B cell (primary cell): Measurements from ENCODE around the gene IDH3A. TPM values are rescaled to one million over a fixed set of nuclear protein-coding genes. Genes with fewer than 3 reads are reported as not detected.

Source experiments
- ATAC-seq: fragments of 200-7000 bp; cut with Tn5 transposase; one replicate; pipeline ENCODE4 v1.10.0; 2021; ENCODE audit warnings: low read depth, mild to moderate bottlenecking, moderate number of reproducible peaks, moderate library complexity
- CTCF ChIA-PET: fragments of 350-600 bp; sonication (Branson Sonifier 250); formaldehyde crosslinking; loops from one replicate; lab custom pipeline; 2021; ENCODE audit warnings: antibody characterized with exemption, inconsistent platforms; lab: Charles Lee
- POLR2A ChIA-PET: fragments of 350-600 bp; sonication (Branson Sonifier 250); formaldehyde crosslinking; loops from one replicate; lab custom pipeline; 2021; ENCODE audit warnings: antibody characterized with exemption; lab: Charles Lee
- DNase-seq: peaks from one replicate; pipeline ENCODE4 v3.0.0; 2013
- H2AFZ ChIP-seq: 2 replicates; pipeline ENCODE4 v1.6.1; 2012; ENCODE audit warnings: mild to moderate bottlenecking, low read depth, low read length; ENCODE audit not compliant: insufficient read depth, poor library complexity, severe bottlenecking
- H3K27ac ChIP-seq, 2 donors: 1 replicate in 1 of 2; 2 replicates in 1 of 2; pipeline ENCODE4 v1.5.1; 2012 to 2013; ENCODE audit warnings: low read length in 2 of 2, mild to moderate bottlenecking in 2 of 2, moderate library complexity in 1 of 2
- H3K27me3 ChIP-seq, 4 experiments: fragments of 200-600 bp in 1 of 4; sonication (generic) in 1 of 4; replicated peaks in 1 of 4; 1 replicate in 2 of 4; 2 replicates in 2 of 4; pipeline versions ENCODE4 v1.6.1 to v1.7.0; 2013 to 2016; ENCODE audit warnings: low read length in 3 of 4, mild to moderate bottlenecking in 2 of 4, mixed read lengths in 1 of 4, moderate library complexity in 1 of 4; ENCODE audit not compliant: insufficient read depth in 4 of 4, control insufficient read depth in 3 of 4; ENCODE audit errors: control extremely low read depth in 1 of 4
- H3K36me3 ChIP-seq, 2 experiments: replicated peaks in 1 of 2; 1 replicate in 1 of 2; 2 replicates in 1 of 2; pipeline versions ENCODE4 v1.6.1 to v1.7.1; 2013; ENCODE audit warnings: low read length in 1 of 2; ENCODE audit not compliant: insufficient read depth in 2 of 2, control insufficient read depth in 1 of 2; ENCODE audit errors: control extremely low read depth in 1 of 2, extremely low read depth in 1 of 2
- H3K4me1 ChIP-seq, 2 donors: fragments of 200-600 bp in 1 of 2; sonication (generic) in 1 of 2; 1 replicate in 1 of 2; 2 replicates in 1 of 2; pipeline versions ENCODE4 v1.5.1 to v1.6.1; 2013 to 2017; ENCODE audit warnings: low read length in 2 of 2; ENCODE audit not compliant: control insufficient read depth in 2 of 2, insufficient read depth in 2 of 2
- H3K4me2 ChIP-seq: replicated peaks from 2 replicates; pipeline ENCODE3; 2012; ENCODE audit warnings: mild to moderate bottlenecking, low read depth, low read length; ENCODE audit not compliant: poor library complexity, severe bottlenecking
- H3K4me3 ChIP-seq, 5 experiments: fragments of 200-600 bp in 1 of 5; sonication (generic) in 1 of 5; 1 replicate in 3 of 5; 2 replicates in 2 of 5; pipeline versions ENCODE4 v1.5.1 to v1.7.0; 2011 to 2016; ENCODE audit warnings: low read length in 4 of 5, mild to moderate bottlenecking in 4 of 5, low read depth in 2 of 5, control low read depth in 1 of 5, moderate library complexity in 1 of 5; ENCODE audit not compliant: insufficient read depth in 1 of 5; ENCODE audit errors: control extremely low read depth in 1 of 5, extremely low read depth in 1 of 5
- H3K79me2 ChIP-seq: fragments of 200-600 bp; sonication (generic); one replicate; pipeline ENCODE4 v1.6.0; 2016; ENCODE audit warnings: low read length; ENCODE audit not compliant: control insufficient read depth, insufficient read depth
- H3K9ac ChIP-seq: fragments of 200-600 bp; sonication (generic); 2 replicates; pipeline ENCODE4 v1.6.1; 2017; ENCODE audit warnings: mild to moderate bottlenecking, low read length, moderate library complexity
- H3K9me3 ChIP-seq, 3 donors: one replicate each; pipeline versions ENCODE4 v1.6.1 to v1.7.1; 2013; ENCODE audit warnings: low read length in 2 of 3; ENCODE audit not compliant: control insufficient read depth in 2 of 3, insufficient read depth in 1 of 3; ENCODE audit errors: control extremely low read depth in 1 of 3
- H4K20me1 ChIP-seq: 2 replicates; pipeline ENCODE4 v1.6.0; 2012; ENCODE audit warnings: mild to moderate bottlenecking, low read length; ENCODE audit not compliant: insufficient read depth, control insufficient read depth, poor library complexity, severe bottlenecking
- H3K27ac Mint-ChIP-seq: one replicate; pipeline ENCODE4 v1.8.0; 2021; ENCODE audit warnings: mixed read lengths
- H3K27me3 Mint-ChIP-seq: one replicate; pipeline ENCODE4 v1.8.0; 2021; ENCODE audit warnings: mixed read lengths
- H3K4me1 Mint-ChIP-seq: one replicate; pipeline ENCODE4 v1.8.0; 2021; ENCODE audit warnings: mixed read lengths
- H3K4me3 Mint-ChIP-seq: one replicate; pipeline ENCODE4 v1.8.0; 2021; ENCODE audit warnings: mixed read lengths
- H3K9me3 Mint-ChIP-seq: one replicate; pipeline ENCODE4 v1.8.0; 2022; ENCODE audit warnings: mixed read lengths; ENCODE audit not compliant: insufficient read depth
- EZH2 ChIP-seq: IDR thresholded peaks from 2 replicates; pipeline ENCODE4 v1.6.1; 2012; ENCODE audit warnings: borderline replicate concordance, low read depth, mild to moderate bottlenecking, moderate library complexity, low read length; ENCODE audit not compliant: insufficient read depth, poor library complexity, severe bottlenecking
- WGBS: methylation state at CpG from one replicate; pipeline ENCODE4 v1.1.5; 2013; ENCODE audit warnings: missing lambda C conversion rate; ENCODE audit not compliant: insufficient coverage; 5-methylcytosine and 5-hydroxymethylcytosine counted together
- intact Hi-C: fragments of 100-400 bp; cut with micrococcal nuclease; formaldehyde crosslinking; loops from one replicate; pipeline ENCODE4 v1.10.0; 2022
- polyA plus RNA-seq: library from polyadenylated mRNA; depleted of rRNA; stranded (reverse); fragments of >200 nt; gene quantifications from 2 replicates; pipeline ENCODE4 v1.2.3, GENCODE V29; 2012
- total RNA-seq, 2 donors: library from RNA; stranded (reverse); fragments of 120-200 nt in 1 of 2; gene quantifications; 1 replicate in 1 of 2; 2 replicates in 1 of 2; pipeline versions ENCODE4 v1.2.3 to v1.2.4, GENCODE V29; 2013 to 2022
- TF ChIP-seq, protein P1 (sequence below): fragments of 200-600 bp; IDR thresholded peaks from one replicate; pipeline ENCODE4 v1.8.0; 2022; ENCODE audit warnings: antibody characterized with exemption, mild to moderate bottlenecking

IDH3A gene
- total and polyA plus RNA-seq, 2 donors (not counting 1 experiment from before 2014, with no cell fraction given) = 39.7 to 71.7 TPM

DNA sequence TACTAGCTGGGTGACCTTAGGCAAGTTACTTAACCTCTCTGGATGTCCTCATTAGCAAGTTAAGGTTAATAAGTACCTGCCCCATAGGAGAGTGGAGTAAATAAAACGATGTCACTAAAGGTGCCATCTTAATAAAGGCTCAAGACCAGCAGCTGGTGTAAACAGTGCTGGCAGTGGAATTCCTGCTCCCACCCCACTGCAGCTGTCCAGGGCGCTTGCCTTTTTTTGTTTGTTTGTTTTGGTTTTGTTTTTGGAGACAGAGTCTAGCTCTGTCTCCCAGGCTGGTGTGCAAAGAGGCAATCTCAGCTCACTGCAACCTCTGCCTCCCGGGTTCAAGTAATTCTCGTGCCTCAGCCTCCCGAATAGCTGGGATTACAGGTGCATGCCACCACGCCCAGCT, 28.9 kb downstream of the IDH3A start:
- Histone ChIP-seq H3K9ac (no peak overlapping the region), H3K79me2 (no peaks in the 10 kb centered on the region), H3K4me3 (no peak overlapping the region), H3K36me3 (no peaks in the 10 kb centered on the region), H2AFZ (no peak overlapping the region), H3K27ac (no peak overlapping the region), H3K4me1 (peaks cover 23 to 24% of the 10 kb centered on the region in 2 donors), H3K4me2 (no peak overlapping the region), H3K9me3 (peaks cover 0 to 9% (median 0%) of the 10 kb centered on the region in 3 donors), H4K20me1 (no peaks in the 10 kb centered on the region), H3K27me3 (no peaks in the 10 kb centered on the region)
- Mint-ChIP-seq H3K4me1 (peaks cover 33% of the 10 kb centered on the region), H3K4me3 (no peak overlapping the region), H3K27ac (no peak overlapping the region), H3K27me3 (no peaks in the 10 kb centered on the region), H3K9me3 (no peaks in the 10 kb centered on the region)
- TF ChIP-seq, protein P1, sequence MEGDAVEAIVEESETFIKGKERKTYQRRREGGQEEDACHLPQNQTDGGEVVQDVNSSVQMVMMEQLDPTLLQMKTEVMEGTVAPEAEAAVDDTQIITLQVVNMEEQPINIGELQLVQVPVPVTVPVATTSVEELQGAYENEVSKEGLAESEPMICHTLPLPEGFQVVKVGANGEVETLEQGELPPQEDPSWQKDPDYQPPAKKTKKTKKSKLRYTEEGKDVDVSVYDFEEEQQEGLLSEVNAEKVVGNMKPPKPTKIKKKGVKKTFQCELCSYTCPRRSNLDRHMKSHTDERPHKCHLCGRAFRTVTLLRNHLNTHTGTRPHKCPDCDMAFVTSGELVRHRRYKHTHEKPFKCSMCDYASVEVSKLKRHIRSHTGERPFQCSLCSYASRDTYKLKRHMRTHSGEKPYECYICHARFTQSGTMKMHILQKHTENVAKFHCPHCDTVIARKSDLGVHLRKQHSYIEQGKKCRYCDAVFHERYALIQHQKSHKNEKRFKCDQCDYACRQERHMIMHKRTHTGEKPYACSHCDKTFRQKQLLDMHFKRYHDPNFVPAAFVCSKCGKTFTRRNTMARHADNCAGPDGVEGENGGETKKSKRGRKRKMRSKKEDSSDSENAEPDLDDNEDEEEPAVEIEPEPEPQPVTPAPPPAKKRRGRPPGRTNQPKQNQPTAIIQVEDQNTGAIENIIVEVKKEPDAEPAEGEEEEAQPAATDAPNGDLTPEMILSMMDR = no peak
- no peak for TF ChIP-seq EZH2
- no peak for DNase-seq
- ChIA-PET POLR2A (no interaction called here), CTCF (interaction anchor here (1.1 to 7.7 kb wide), 5 partner anchors 12 to 69 kb away, joined by 3 to 83 read pairs (median 5); partner anchors contain the start of gene IDH3A)
- ATAC-seq = no peak
- 98% methylated on average over 4 of the region's 6 CpGs for WGBS
- intact Hi-C loops = no loop called here

DNA sequence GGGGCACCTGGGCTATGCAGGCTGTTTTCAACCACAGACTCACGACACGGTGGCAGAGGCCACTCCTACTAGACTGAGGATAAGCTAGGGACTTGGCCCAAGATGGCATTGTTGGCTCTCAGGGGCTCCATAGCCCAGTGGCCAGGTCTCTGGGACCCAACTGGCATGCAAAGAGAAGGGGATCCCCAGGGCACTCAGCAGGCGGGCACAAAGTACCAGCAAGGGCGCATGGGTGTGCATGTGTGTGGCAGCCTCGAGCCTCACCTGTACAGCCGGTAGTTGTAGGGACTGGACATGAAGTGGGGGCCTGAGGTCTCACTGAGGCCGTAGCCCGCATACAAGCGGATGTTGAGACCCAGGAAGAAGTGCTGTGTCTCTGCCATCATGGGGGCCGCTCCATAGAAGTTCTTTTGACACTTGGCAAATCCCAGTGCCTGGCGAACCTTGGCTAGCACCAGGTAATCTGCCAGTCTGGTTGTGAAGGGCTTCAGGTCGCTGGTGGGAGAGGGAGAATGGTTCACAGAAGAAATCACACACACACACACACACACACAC, 30.2 kb downstream of the IDH3A start:
- CTCF ChIA-PET = interaction anchor here (1.9 to 7.7 kb wide), 2 partner anchors 16 to 71 kb away, joined by 6 to 83 read pairs; no protein-coding TSS in a partner anchor
- H3K27ac Mint-ChIP-seq = no peak overlapping the region
- peaks cover 20% of the 10 kb centered on the region for H3K4me1 Mint-ChIP-seq
- H3K9me3 Mint-ChIP-seq = no peaks in the 10 kb centered on the region
- Histone ChIP-seq H3K79me2 (no peaks in the 10 kb centered on the region), H3K4me2 (no peak overlapping the region), H4K20me1 (no peaks in the 10 kb centered on the region), H3K9ac (no peak overlapping the region), H3K36me3 (no peaks in the 10 kb centered on the region), H3K27me3 (no peaks in the 10 kb centered on the region), H2AFZ (no peak overlapping the region), H3K27ac (no peak overlapping the region), H3K4me1 (peaks cover 10 to 11% of the 10 kb centered on the region in 2 donors), H3K4me3 (no peak overlapping the region), H3K9me3 (no peaks in the 10 kb centered on the region)
- WGBS = 90% methylated on average over 9 of the region's 12 CpGs
- intact Hi-C loops = no loop called here
- DNase-seq = no peak
- POLR2A ChIA-PET = no interaction called here
- H3K4me3 Mint-ChIP-seq = no peak overlapping the region
- H3K27me3 Mint-ChIP-seq = no peaks in the 10 kb centered on the region
- ATAC-seq = no peak
- TF ChIP-seq EZH2 = no peak
- TF ChIP-seq, protein P1 = no peak
